Left ventricle myocardium inferior (tissue), 1 donor: Measurements from ENCODE around the gene PLXNA2. TPM values are rescaled to one million over a fixed set of nuclear protein-coding genes. Genes with fewer than 3 reads are reported as not detected.
A peak's percentile ranks its signal among the peaks of the same experiment; 100 is the strongest.

Source experiments
- DNase-seq: peaks from one replicate; pipeline ENCODE4 v3.0.0-alpha.2; 2020
- H3K27ac ChIP-seq: fragments of 200-600 bp; replicated peaks from 2 replicates; pipeline ENCODE4 v1.8.0; 2021
- H3K27me3 ChIP-seq: fragments of 200-600 bp; 2 replicates; pipeline ENCODE4 v1.8.0; 2021; ENCODE audit warnings: low read depth
- H3K36me3 ChIP-seq: fragments of 200-600 bp; 2 replicates; pipeline ENCODE4 v1.8.0; 2021
- H3K4me1 ChIP-seq: fragments of 200-600 bp; 2 replicates; pipeline ENCODE4 v1.8.0; 2021
- H3K4me3 ChIP-seq: fragments of 200-600 bp; 2 replicates; pipeline ENCODE4 v1.8.0; 2021; ENCODE audit warnings: mild to moderate bottlenecking, moderate library complexity
- H3K9me3 ChIP-seq: fragments of 200-600 bp; replicated peaks from 2 replicates; pipeline ENCODE4 v1.8.0; 2021
- intact Hi-C: fragments of 100-400 bp; cut with micrococcal nuclease; formaldehyde crosslinking; loops from one replicate; pipeline ENCODE4 v1.11.0; 2022
- total RNA-seq: library from RNA; stranded (reverse); fragmentation: NEBNext Ultra II Directional; extraction: Animal tissue kit (Norgen Biotek cat#: 25700); gene quantifications from one replicate; pipeline ENCODE4 v1.2.1, GENCODE V29; 2021
- TF ChIP-seq, protein P1 (sequence below): fragments of 200-600 bp; IDR thresholded peaks from 2 replicates; pipeline ENCODE4 v1.8.0; 2021; ENCODE audit warnings: antibody characterized with exemption, mild to moderate bottlenecking, borderline replicate concordance
- donor health status: DM: no; HTN: yes; CAD: no; lungs with severe emphysema.

PLXNA2 gene
- total RNA-seq, 1 donor from 2014 or later: 29.1 TPM

DNA sequence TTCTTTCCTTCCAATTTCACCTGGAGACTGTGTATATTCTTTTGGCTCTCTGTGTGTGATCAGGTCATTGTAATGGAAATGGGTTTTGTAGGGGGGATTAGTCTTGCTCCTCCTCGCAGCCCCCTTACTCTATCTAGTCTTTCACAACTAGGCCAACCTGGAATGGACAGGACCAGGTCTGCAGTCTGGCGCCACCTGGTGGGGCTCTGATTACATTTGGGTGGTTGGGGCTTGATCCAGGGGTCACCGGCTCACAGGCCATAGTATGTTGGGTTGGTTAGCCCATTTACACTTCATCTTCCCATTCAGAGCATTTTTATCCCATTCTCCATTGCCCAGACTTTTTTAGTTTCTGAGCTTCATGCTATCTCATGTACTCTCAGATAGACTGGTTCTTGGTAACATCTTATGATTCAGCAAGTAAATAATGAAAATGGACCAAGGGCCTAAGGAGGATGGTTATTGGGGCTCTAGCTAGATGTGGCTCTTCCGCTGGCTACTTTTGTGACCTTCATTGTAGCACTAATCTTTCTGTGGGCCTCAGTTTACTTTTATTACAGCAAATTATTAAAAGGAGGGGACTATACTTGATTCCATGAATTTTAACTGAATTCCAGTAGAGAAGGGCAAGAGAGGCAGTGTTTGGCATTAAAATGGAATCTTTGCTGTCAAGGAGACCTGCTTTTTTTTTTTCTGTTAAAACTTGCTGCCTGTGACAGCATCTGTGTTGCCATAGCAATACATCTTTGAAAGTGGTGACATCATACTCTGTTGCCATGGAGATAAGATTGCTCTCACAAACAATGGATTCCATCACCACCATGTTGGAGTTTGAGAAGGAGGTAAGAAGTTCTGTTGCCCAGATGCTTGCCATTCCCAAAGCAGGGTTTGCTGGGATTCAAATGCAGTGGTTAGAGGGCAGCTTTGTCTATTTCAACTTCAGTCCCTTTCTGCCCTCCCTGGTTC, 150.1 kb downstream of the PLXNA2 start:
- TF ChIP-seq, protein P1, sequence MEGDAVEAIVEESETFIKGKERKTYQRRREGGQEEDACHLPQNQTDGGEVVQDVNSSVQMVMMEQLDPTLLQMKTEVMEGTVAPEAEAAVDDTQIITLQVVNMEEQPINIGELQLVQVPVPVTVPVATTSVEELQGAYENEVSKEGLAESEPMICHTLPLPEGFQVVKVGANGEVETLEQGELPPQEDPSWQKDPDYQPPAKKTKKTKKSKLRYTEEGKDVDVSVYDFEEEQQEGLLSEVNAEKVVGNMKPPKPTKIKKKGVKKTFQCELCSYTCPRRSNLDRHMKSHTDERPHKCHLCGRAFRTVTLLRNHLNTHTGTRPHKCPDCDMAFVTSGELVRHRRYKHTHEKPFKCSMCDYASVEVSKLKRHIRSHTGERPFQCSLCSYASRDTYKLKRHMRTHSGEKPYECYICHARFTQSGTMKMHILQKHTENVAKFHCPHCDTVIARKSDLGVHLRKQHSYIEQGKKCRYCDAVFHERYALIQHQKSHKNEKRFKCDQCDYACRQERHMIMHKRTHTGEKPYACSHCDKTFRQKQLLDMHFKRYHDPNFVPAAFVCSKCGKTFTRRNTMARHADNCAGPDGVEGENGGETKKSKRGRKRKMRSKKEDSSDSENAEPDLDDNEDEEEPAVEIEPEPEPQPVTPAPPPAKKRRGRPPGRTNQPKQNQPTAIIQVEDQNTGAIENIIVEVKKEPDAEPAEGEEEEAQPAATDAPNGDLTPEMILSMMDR: peak; percentile 84
- DNase-seq: peak; percentile 73

DNA sequence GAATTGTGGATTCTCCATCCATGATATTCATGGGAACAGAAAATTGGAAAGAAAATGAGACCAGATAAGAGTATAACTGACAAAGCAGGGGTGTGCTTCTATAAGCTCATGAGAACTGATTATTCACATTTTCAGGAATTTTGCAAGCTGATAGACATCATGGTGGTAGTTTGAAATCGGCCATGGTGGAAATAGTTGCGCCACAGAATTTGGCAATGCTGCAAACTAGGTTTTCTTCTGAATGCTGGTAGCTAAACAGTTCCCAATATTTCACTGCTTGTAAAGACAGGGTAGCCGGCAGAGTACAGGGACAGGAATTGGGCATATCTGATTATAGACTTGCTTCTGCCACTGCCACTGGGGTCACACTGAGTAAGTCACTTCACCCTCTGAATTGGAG, 151.1 kb downstream of the PLXNA2 start:
- no peaks in the 10 kb centered on the region for H3K9me3 ChIP-seq
- H3K4me1 ChIP-seq: peaks cover 21% of the 10 kb centered on the region
- no peaks in the 10 kb centered on the region for H3K27me3 ChIP-seq
- H3K36me3 ChIP-seq: peaks cover 59% of the 10 kb centered on the region
- intact Hi-C loops: loop anchor here (5.0 kb wide), 1 partner anchor 71 kb away; no protein-coding TSS in a partner anchor
- TF ChIP-seq, protein P1: no peak
- no peak overlapping the region for H3K4me3 ChIP-seq
- H3K27ac ChIP-seq: no peak overlapping the region
- no peak for DNase-seq

More for the DNA sequence above, 150.1 kb downstream of the PLXNA2 start:
- intact Hi-C loops: loop anchor here (5.0 kb wide), 1 partner anchor 72 kb away; no protein-coding TSS in a partner anchor
- H3K27ac ChIP-seq: no peak overlapping the region
- peaks cover 21% of the 10 kb centered on the region for H3K4me1 ChIP-seq
- H3K36me3 ChIP-seq: peaks cover 63% of the 10 kb centered on the region
- no peaks in the 10 kb centered on the region for H3K9me3 ChIP-seq
- no peaks in the 10 kb centered on the region for H3K27me3 ChIP-seq
- no peak overlapping the region for H3K4me3 ChIP-seq

DNA sequence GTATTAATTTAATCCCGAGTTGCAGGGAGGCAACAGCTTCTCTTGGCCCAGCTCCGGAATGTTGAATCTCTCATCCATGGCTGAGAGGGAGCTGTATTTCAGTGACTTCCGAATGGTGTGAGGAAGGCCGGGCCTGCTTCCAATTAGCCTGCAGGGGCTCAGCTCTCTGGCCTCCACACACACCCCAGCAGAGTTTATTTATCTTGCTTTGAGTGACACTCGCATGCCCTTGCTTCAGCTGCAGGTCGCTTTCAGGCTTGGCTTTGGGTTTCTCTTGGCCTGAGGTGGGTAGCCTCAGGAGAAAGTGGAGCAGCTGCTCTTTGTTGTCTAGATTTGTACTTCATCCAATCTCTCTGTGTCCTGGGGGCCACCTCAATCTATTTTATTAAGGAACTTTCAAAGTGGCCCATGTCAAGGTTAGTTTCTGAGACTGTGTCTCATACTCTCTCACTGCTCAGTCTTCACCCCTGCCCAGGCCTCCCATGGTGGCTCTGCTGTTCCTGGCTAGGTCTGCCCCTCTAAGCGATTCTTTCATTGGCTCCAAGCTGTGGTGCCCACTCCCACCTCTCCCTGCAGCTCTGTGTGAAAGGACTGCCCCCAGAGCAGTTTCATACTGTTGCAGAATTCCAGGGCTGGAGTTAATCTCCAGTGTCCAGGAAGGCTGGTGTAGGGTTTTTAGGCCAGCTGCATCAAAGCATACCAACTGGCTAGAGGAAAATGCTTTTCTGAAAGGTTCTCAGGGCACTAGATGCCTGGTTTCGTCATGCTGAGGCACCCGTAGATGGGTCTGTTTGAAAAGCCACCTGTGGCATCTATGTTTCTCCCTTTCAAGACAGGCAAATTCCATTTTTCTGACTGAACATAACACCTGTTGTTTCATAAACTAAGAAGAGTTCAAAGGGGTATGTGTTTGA, 153.5 kb downstream of the PLXNA2 start:
- H3K9me3 ChIP-seq: no peaks in the 10 kb centered on the region
- intact Hi-C loops: loop anchor here (5.0 kb wide), 1 partner anchor 68 kb away; no protein-coding TSS in a partner anchor
- peaks cover 39% of the 10 kb centered on the region for H3K4me1 ChIP-seq
- no peak overlapping the region for H3K4me3 ChIP-seq
- DNase-seq: peak; percentile 53
- TF ChIP-seq, protein P1: no peak
- peaks cover 38% of the 10 kb centered on the region for H3K36me3 ChIP-seq
- no peaks in the 10 kb centered on the region for H3K27me3 ChIP-seq
- peak overlapping the region; percentile 68 for H3K27ac ChIP-seq

DNA sequence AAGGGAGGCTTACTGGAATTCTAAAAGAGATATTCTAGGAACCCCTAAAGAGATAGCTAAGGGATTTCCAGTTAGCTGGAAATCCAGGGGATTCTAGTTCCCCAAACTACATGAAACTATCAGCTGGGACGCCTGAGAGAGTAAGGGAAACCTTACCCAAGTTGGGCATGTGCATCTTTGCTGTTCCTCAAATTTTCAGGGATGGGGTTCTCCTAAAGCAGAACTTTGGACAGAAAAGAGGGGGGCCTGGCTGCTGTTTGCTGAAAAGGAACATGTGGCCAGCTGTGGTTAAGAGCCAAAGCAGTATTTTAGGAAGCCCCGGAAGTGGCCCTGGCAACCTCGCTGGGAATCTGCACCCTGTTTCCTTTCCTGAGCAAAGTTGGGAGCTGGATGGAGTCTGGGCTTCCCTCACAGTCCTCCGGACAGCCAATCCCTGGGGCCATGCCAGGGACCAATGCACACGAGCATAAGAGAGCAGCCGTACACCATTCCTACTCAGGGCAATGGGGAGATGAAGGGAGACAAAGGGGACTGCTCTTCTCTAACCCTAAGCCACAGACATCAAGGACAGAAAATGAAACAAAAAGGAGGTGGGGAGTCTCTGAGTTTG, 154.3 kb downstream of the PLXNA2 start:
- TF ChIP-seq, protein P1: no peak
- H3K36me3 ChIP-seq: peaks cover 30% of the 10 kb centered on the region
- H3K27ac ChIP-seq: peak overlapping the region; percentile 68
- H3K4me3 ChIP-seq: no peak overlapping the region
- H3K27me3 ChIP-seq: no peaks in the 10 kb centered on the region
- H3K4me1 ChIP-seq: peaks cover 39% of the 10 kb centered on the region
- H3K9me3 ChIP-seq: no peaks in the 10 kb centered on the region
- intact Hi-C loops: loop anchor here (5.0 kb wide), 1 partner anchor 68 kb away; no protein-coding TSS in a partner anchor
- peak; percentile 34 for DNase-seq

DNA sequence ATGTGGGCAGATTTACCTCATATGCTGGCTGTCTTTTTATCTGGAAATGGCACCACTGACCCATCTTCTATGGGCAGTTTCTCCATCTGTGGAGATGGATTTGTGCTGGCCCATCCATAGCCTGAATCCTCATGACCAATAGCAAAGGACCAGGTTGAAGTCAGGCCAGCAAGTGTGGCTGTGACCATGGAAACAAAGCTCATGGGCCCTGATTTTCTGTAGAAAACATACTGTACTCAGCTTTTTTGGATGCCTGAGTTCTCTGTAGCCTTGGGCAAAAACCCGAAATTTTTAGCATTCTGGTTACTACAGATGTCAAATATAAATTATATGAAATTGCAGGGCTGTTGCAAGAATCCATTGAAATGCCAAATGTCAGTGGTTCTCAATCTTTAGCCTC, 155.0 kb downstream of the PLXNA2 start:
- peak overlapping the region; percentile 68 for H3K27ac ChIP-seq
- H3K9me3 ChIP-seq: no peaks in the 10 kb centered on the region
- no peaks in the 10 kb centered on the region for H3K27me3 ChIP-seq
- intact Hi-C loops: no loop called here
- peaks cover 25% of the 10 kb centered on the region for H3K36me3 ChIP-seq
- H3K4me3 ChIP-seq: no peak overlapping the region
- peaks cover 39% of the 10 kb centered on the region for H3K4me1 ChIP-seq
- TF ChIP-seq, protein P1: no peak
- no peak for DNase-seq
